Measurements from ENCODE around the gene ATP1A2. TPM values are rescaled to one million over a fixed set of nuclear protein-coding genes. Genes with fewer than 3 reads are reported as not detected.
A peak's percentile ranks its signal among the peaks of the same experiment; 100 is the strongest.

ATP1A2 gene
- total and polyA plus RNA-seq, 2 experiments from 2014 or later = 11.3 to 40.9 TPM

DNA sequence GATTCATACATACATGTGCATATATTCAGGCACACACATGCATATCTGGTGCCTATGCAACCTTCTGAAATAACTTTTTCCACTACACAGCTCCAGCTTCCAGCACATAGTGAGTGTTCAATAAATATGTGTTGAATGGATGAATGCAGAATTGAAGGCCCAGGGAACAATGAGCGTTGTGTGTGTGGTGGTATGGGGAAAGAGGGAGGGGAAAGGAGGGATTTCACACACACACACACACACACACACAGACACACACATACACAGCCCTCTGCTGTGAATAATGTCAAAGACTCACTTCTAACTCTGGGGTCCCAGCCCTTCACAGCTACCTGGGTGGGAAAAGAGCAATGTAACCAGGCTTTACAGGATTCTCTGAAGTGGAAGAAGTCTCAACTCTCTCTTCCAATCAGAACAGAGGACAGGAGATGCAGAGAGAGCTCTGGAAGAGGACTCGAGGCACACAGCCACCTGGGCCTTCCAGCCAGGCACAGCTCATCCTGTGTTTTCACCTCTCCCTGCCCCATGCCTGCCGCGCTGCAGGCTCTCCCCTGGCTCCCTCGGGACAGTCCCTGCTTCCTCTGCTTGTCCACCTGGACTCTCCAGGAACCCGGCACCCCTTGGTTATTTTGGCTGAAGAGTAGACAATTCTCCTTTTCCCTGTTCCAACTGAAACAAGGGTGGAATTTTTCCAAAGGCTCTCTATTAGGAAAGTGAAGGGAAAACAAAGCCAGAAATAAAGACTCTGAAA, 11.7 kb upstream of the ATP1A2 start:
- Histone ChIP-seq H3K9me3 (ENCODE audit: low read depth) (no peaks in the 10 kb centered on the region), H3K4me1 (ENCODE audit: low read depth) (peaks cover 19% of the 10 kb centered on the region), H3K36me3 (no peaks in the 10 kb centered on the region), H3K27me3 (no peaks in the 10 kb centered on the region), H3K4me3 (no peak overlapping the region), H3K27ac (no peak overlapping the region)
- DNase-seq (ENCODE audit: low read depth in 1 of 2, low spot score in 1 of 2) = no peak
- TF ChIP-seq, protein P1, sequence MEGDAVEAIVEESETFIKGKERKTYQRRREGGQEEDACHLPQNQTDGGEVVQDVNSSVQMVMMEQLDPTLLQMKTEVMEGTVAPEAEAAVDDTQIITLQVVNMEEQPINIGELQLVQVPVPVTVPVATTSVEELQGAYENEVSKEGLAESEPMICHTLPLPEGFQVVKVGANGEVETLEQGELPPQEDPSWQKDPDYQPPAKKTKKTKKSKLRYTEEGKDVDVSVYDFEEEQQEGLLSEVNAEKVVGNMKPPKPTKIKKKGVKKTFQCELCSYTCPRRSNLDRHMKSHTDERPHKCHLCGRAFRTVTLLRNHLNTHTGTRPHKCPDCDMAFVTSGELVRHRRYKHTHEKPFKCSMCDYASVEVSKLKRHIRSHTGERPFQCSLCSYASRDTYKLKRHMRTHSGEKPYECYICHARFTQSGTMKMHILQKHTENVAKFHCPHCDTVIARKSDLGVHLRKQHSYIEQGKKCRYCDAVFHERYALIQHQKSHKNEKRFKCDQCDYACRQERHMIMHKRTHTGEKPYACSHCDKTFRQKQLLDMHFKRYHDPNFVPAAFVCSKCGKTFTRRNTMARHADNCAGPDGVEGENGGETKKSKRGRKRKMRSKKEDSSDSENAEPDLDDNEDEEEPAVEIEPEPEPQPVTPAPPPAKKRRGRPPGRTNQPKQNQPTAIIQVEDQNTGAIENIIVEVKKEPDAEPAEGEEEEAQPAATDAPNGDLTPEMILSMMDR (IDR thresholded peaks at IDR 0.05; ENCODE audit: low read depth, low read length) = no peak

- H3K9me3 ChIP-seq (ENCODE audit: low read depth) = no peaks in the 10 kb centered on the region
- H3K36me3 ChIP-seq = no peaks in the 10 kb centered on the region
- TF ChIP-seq, protein P1 (IDR thresholded peaks at IDR 0.05; ENCODE audit: low read depth, low read length) = no peak
- no peak overlapping the region for H3K4me3 ChIP-seq
- DNase-seq (ENCODE audit: low read depth in 1 of 2, low spot score in 1 of 2) = no peak
- H3K4me1 ChIP-seq (ENCODE audit: low read depth) = peaks cover 14% of the 10 kb centered on the region
- no peak overlapping the region for H3K27ac ChIP-seq
- no peaks in the 10 kb centered on the region for H3K27me3 ChIP-seq
Observed at GRCh38 chr1:160104486-160104885, 11.1 kb upstream of the ATP1A2 start.

DNA sequence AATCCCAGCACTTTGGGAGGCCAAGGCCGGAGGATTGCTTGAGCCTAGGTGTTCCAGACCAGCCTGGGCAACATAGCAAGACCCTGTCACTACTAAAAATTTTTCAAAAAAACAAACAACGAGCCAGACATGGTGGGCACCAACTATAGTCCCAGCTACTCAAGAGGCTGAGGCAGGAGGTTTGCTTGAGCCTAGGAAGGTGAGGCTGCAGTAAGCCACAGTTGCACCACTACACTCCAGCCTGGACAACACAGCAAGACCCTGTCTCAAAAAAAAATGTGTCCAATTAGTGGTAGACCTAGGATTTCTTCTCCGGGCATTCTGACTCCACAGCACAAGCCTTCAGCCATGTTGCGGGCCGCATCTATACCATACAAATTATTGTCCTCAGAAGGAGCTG, 10.4 kb upstream of the ATP1A2 start:
- Histone ChIP-seq H3K4me1 (ENCODE audit: low read depth) (peaks cover 14% of the 10 kb centered on the region), H3K27me3 (no peaks in the 10 kb centered on the region), H3K9me3 (ENCODE audit: low read depth) (no peaks in the 10 kb centered on the region), H3K4me3 (no peak overlapping the region), H3K36me3 (no peaks in the 10 kb centered on the region), H3K27ac (no peak overlapping the region)
- TF ChIP-seq, protein P1 (IDR thresholded peaks at IDR 0.05; ENCODE audit: low read depth, low read length) = no peak
- no peak for DNase-seq (ENCODE audit: low read depth in 1 of 2, low spot score in 1 of 2)

GRCh38 chr1:160107512-160107911, 8.0 kb upstream of the ATP1A2 start:
- TF ChIP-seq, protein P1 (IDR thresholded peaks at IDR 0.05; ENCODE audit: low read depth, low read length) = no peak
- Histone ChIP-seq H3K27me3 (no peaks in the 10 kb centered on the region), H3K27ac (no peak overlapping the region), H3K4me3 (no peak overlapping the region), H3K9me3 (ENCODE audit: low read depth) (no peaks in the 10 kb centered on the region), H3K4me1 (ENCODE audit: low read depth) (peaks cover 5% of the 10 kb centered on the region), H3K36me3 (no peaks in the 10 kb centered on the region)
- DNase-seq (ENCODE audit: low read depth in 1 of 2, low spot score in 1 of 2) = no peak

- no peak overlapping the region for H3K27ac ChIP-seq
- no peaks in the 10 kb centered on the region for H3K9me3 ChIP-seq (ENCODE audit: low read depth)
- no peak overlapping the region for H3K4me3 ChIP-seq
- TF ChIP-seq, protein P1 (IDR thresholded peaks at IDR 0.05; ENCODE audit: low read depth, low read length) = peak; percentile 60
- H3K27me3 ChIP-seq = no peaks in the 10 kb centered on the region
- DNase-seq (ENCODE audit: low read depth in 1 of 2, low spot score in 1 of 2) = peak; percentile 63 to 74
- no peaks in the 10 kb centered on the region for H3K36me3 ChIP-seq
- H3K4me1 ChIP-seq (ENCODE audit: low read depth) = peaks cover 7% of the 10 kb centered on the region
Observed at GRCh38 chr1:160108888-160109662, 6.5 kb upstream of the ATP1A2 start.
